SK-N-SH treated with all-trans-retinoic acid at 6 μM for 48 hours (cell line): ENCODE data around the gene PARVG.

Source experiments
- CSDC2 ChIP-seq: fragments of 250-450 bp; sonication (Bioruptor Pico); IDR thresholded peaks from 2 replicates; pipeline ENCODE4 v1.5.0; 2020; ENCODE audit warnings: mild to moderate bottlenecking, moderate library complexity
- GLIS3 ChIP-seq: fragments of 250-450 bp; sonication (Bioruptor Pico); IDR thresholded peaks from 2 replicates; pipeline ENCODE4 v1.5.0; 2020; ENCODE audit warnings: mild to moderate bottlenecking, moderate library complexity
- ISL1 ChIP-seq: fragments of 250-450 bp; sonication (Bioruptor Pico); IDR thresholded peaks from 2 replicates; pipeline ENCODE4 v2.1.2; 2022; ENCODE audit warnings: mild to moderate bottlenecking, moderate library complexity
- POU6F1 ChIP-seq: fragments of 250-450 bp; sonication (Bioruptor Pico); IDR thresholded peaks from 2 replicates; pipeline ENCODE4 v1.8.0; 2021; ENCODE audit warnings: low read depth, mild to moderate bottlenecking, moderate library complexity, borderline replicate concordance
- RARB ChIP-seq: fragments of 250-450 bp; sonication (Bioruptor Pico); IDR thresholded peaks from 2 replicates; pipeline ENCODE4 v1.8.0; 2021; ENCODE audit warnings: mild to moderate bottlenecking, moderate library complexity
- SNAI2 ChIP-seq: fragments of 250-450 bp; sonication (Bioruptor Pico); IDR thresholded peaks from 2 replicates; pipeline ENCODE4 v1.5.0; 2020; ENCODE audit warnings: mild to moderate bottlenecking, moderate library complexity
- TCF4 ChIP-seq: fragments of 250-450 bp; sonication (Bioruptor Pico); IDR thresholded peaks from 2 replicates; pipeline ENCODE4 v1.8.0; 2021; ENCODE audit warnings: mild to moderate bottlenecking, moderate library complexity, borderline replicate concordance
- ZFP3 ChIP-seq: fragments of 250-450 bp; sonication (Bioruptor Pico); IDR thresholded peaks from 2 replicates; pipeline ENCODE4 v1.5.0; 2020; ENCODE audit warnings: mild to moderate bottlenecking, moderate library complexity
- ZFP30 ChIP-seq: fragments of 450-650 bp; formaldehyde crosslinking; IDR thresholded peaks from 2 replicates; pipeline ENCODE4 v1.5.0; 2022; ENCODE audit warnings: mild to moderate bottlenecking, moderate library complexity
- ZNF8 ChIP-seq: fragments of 450-650 bp; formaldehyde crosslinking; IDR thresholded peaks from 2 replicates; pipeline ENCODE4 v1.5.0; 2020; ENCODE audit warnings: mild to moderate bottlenecking, moderate library complexity
- TF ChIP-seq, protein P1 (sequence below): fragments of 250-450 bp; sonication (Bioruptor Pico); IDR thresholded peaks from 2 replicates; pipeline ENCODE4 v1.5.1; 2021; ENCODE audit warnings: mild to moderate bottlenecking, moderate library complexity
- TF ChIP-seq, protein P2 (sequence below): fragments of 250-450 bp; sonication (Bioruptor Pico); IDR thresholded peaks from 2 replicates; pipeline ENCODE4 v1.5.1; 2020; ENCODE audit warnings: low read depth, mild to moderate bottlenecking, moderate library complexity

DNA sequence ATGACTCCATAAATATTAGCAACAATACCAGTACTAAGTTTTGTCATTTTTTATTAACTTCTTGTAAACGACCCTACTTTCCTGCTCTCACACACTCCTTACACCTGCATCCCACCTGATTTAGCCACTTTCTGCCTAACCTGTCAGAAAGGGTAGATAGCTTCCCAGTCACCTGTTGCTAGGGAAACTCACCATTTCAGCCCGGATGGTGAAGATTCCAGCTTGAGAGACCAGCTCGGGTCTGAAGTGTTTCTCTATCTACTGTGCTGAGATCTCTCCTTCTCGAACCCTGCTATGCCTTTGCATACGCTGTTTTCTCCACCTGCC is at the start of gene PARVG:
- TF ChIP-seq CSDC2 (CRISPR knock-in tag): no peak
- no peak for TF ChIP-seq GLIS3
- TF ChIP-seq ZFP30: no peak
- no peak for TF ChIP-seq POU6F1 (CRISPR knock-in tag)
- no peak for TF ChIP-seq RARB (CRISPR knock-in tag)
- TF ChIP-seq ISL1: no peak
- TF ChIP-seq, protein P1, sequence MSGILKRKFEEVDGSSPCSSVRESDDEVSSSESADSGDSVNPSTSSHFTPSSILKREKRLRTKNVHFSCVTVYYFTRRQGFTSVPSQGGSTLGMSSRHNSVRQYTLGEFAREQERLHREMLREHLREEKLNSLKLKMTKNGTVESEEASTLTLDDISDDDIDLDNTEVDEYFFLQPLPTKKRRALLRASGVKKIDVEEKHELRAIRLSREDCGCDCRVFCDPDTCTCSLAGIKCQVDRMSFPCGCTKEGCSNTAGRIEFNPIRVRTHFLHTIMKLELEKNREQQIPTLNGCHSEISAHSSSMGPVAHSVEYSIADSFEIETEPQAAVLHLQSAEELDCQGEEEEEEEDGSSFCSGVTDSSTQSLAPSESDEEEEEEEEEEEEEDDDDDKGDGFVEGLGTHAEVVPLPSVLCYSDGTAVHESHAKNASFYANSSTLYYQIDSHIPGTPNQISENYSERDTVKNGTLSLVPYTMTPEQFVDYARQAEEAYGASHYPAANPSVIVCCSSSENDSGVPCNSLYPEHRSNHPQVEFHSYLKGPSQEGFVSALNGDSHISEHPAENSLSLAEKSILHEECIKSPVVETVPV: no peak
- TF ChIP-seq, protein P2, sequence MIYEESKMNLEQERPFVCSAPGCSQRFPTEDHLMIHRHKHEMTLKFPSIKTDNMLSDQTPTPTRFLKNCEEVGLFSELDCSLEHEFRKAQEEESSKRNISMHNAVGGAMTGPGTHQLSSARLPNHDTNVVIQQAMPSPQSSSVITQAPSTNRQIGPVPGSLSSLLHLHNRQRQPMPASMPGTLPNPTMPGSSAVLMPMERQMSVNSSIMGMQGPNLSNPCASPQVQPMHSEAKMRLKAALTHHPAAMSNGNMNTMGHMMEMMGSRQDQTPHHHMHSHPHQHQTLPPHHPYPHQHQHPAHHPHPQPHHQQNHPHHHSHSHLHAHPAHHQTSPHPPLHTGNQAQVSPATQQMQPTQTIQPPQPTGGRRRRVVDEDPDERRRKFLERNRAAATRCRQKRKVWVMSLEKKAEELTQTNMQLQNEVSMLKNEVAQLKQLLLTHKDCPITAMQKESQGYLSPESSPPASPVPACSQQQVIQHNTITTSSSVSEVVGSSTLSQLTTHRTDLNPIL (CRISPR knock-in tag): no peak
- TF ChIP-seq SNAI2: no peak
- TF ChIP-seq ZFP3: no peak
- TF ChIP-seq TCF4 (CRISPR knock-in tag): no peak
- TF ChIP-seq ZNF8 (CRISPR knock-in tag): no peak
